Dendritic cell treated with granulocyte-macrophage colony-stimulating factor and Interleukin-4, amounts not matched to agents 40 ng/mL and 50 ng/mL, for 4 days (primary cell): ENCODE measurements around the gene GINS2.

Experiments
- H3K27ac Mint-ChIP-seq: one replicate; pipeline ENCODE4 v1.8.0; 2022; ENCODE audit warnings: mild to moderate bottlenecking, mixed read lengths
- H3K27me3 Mint-ChIP-seq: one replicate; pipeline ENCODE4 v1.8.0; 2022; ENCODE audit warnings: mild to moderate bottlenecking, mixed read lengths
- H3K36me3 Mint-ChIP-seq: one replicate; pipeline ENCODE4 v1.8.0; 2022; ENCODE audit warnings: low read depth, mixed read lengths
- H3K4me1 Mint-ChIP-seq: one replicate; pipeline ENCODE4 v1.8.0; 2022; ENCODE audit warnings: low read depth, mixed read lengths
- H3K4me3 Mint-ChIP-seq: one replicate; pipeline ENCODE4 v1.8.0; 2022; ENCODE audit warnings: mild to moderate bottlenecking, moderate library complexity, mixed read lengths
- H3K9me3 Mint-ChIP-seq: one replicate; pipeline ENCODE4 v1.8.0; 2022; ENCODE audit warnings: mixed read lengths
- intact Hi-C: fragments of 100-400 bp; cut with micrococcal nuclease; formaldehyde crosslinking; loops from one replicate; pipeline ENCODE4 v1.15.0; 2022

The GINS2 gene

GRCh38 chr16:85646358-85646907 is 42.3 kb downstream of the GINS2 start:
- Mint-ChIP-seq H3K4me1 (peaks cover 47% of the 10 kb centered on the region), H3K27me3 (no peaks in the 10 kb centered on the region), H3K36me3 (peaks cover 77% of the 10 kb centered on the region), H3K9me3 (no peaks in the 10 kb centered on the region), H3K4me3 (no peak overlapping the region), H3K27ac (no peak overlapping the region)
- intact Hi-C loops: no loop called here

GRCh38 chr16:85645021-85645589 is 43.6 kb downstream of the GINS2 start:
- Mint-ChIP-seq H3K36me3 (peaks cover 76% of the 10 kb centered on the region), H3K4me1 (peaks cover 58% of the 10 kb centered on the region), H3K9me3 (no peaks in the 10 kb centered on the region), H3K27me3 (no peaks in the 10 kb centered on the region), H3K4me3 (no peak overlapping the region), H3K27ac (no peak overlapping the region)
- intact Hi-C loops: no loop called here

DNA sequence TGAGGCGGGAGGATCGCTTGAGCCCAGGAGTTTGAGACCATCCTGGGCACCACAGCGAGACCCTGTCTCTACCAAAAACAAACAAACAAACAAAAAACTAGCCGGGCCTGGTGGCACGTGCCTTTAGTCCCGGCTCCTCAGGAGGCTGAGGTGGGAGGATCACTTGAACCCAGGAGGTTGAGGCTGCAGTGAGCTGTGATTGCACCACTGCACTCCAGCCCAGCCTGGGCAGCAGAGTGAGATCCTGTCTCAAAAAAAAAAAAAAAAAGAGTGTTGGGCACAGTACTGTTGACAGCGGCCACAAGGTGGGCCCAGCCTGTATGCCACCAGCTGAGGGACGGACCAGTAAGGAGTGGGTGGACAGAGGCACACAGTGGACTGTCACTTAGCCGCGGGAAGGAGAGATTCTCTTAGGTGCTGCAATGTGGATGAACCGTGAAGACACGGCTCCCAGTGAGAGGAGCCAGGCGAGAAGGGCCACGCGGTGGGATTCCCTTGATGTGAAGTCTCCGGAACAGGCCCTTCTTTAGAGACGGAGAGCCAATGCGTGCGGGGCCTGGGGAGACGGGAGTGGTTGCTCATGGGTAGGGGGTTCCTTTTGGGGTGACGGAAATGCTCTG is 44.6 kb downstream of the GINS2 start:
- intact Hi-C loops: no loop called here
- H3K4me1 Mint-ChIP-seq: peaks cover 64% of the 10 kb centered on the region
- H3K36me3 Mint-ChIP-seq: peaks cover 76% of the 10 kb centered on the region
- H3K9me3 Mint-ChIP-seq: no peaks in the 10 kb centered on the region
- peak overlapping the region; percentile 7 for H3K4me3 Mint-ChIP-seq
- H3K27me3 Mint-ChIP-seq: no peaks in the 10 kb centered on the region
- H3K27ac Mint-ChIP-seq: peak overlapping the region; percentile 76

DNA sequence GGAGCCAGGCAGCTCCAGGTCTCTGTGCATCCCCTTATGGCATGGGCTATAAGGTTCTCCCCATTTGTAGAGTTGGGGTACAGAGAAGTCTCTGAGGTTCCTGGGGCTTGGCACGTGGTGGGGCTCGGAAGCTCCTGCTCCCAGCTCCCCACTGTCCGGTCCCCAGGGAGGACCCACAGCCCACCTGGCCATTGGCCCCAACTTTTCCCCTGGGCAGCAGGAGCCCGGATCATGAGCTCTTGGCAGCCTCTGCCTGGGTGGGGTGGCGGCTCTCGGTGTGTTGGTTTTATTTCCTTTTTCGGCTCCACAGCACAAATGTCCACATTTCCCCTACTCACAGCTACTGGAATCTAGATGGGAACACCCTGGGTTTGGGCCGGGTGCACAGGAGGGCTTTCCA is 45.1 kb downstream of the GINS2 start:
- H3K27ac Mint-ChIP-seq: peak overlapping the region; percentile 76
- H3K36me3 Mint-ChIP-seq: peaks cover 76% of the 10 kb centered on the region
- intact Hi-C loops: no loop called here

GRCh38 chr16:85642762-85643358 is 45.9 kb downstream of the GINS2 start:
- Mint-ChIP-seq H3K9me3 (no peaks in the 10 kb centered on the region), H3K36me3 (peaks cover 76% of the 10 kb centered on the region), H3K27ac (peak overlapping the region; percentile 76), H3K4me3 (peak overlapping the region; percentile 9), H3K4me1 (peaks cover 78% of the 10 kb centered on the region), H3K27me3 (no peaks in the 10 kb centered on the region)
- intact Hi-C loops: no loop called here

More for the DNA sequence above, 45.1 kb downstream of the GINS2 start:
- Mint-ChIP-seq H3K4me3 (peak overlapping the region; percentile 44), H3K9me3 (no peaks in the 10 kb centered on the region), H3K4me1 (peaks cover 70% of the 10 kb centered on the region), H3K27me3 (no peaks in the 10 kb centered on the region)

DNA sequence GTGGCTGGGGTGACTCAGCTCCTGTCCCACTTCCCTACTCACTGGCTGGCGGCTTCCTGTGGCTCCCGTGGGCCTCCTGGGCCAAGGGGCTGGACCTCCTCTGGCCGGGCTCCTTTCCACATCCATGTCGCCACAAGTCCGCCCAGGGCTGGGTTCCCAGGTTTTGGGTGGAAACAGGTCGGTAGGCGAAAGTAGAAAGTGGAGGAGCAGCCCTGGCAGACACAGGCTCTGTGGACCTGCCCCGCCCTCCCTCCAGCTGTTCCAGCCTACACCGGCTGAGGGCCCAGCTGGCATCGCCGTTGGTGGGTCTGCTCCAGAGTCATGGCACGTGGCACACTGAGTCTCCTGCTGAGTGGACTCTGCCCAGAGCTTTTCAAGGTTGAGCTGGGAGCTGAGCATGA is 47.0 kb downstream of the GINS2 start:
- intact Hi-C loops: no loop called here
- H3K9me3 Mint-ChIP-seq: no peaks in the 10 kb centered on the region

GRCh38 chr16:85641305-85641704 is 47.4 kb downstream of the GINS2 start:
- no peaks in the 10 kb centered on the region for H3K27me3 Mint-ChIP-seq
- H3K4me1 Mint-ChIP-seq: peaks cover 82% of the 10 kb centered on the region
- no peaks in the 10 kb centered on the region for H3K9me3 Mint-ChIP-seq
- peak overlapping the region; percentile 67 for H3K27ac Mint-ChIP-seq
- H3K36me3 Mint-ChIP-seq: peaks cover 76% of the 10 kb centered on the region
- H3K4me3 Mint-ChIP-seq: no peak overlapping the region
- intact Hi-C loops: no loop called here

More for the DNA sequence above, 47.0 kb downstream of the GINS2 start:
- Mint-ChIP-seq H3K36me3 (peaks cover 76% of the 10 kb centered on the region), H3K27ac (peak overlapping the region; percentile 67), H3K4me1 (peaks cover 82% of the 10 kb centered on the region), H3K27me3 (no peaks in the 10 kb centered on the region), H3K4me3 (no peak overlapping the region)

GRCh38 chr16:85640585-85640984 is 48.2 kb downstream of the GINS2 start:
- H3K36me3 Mint-ChIP-seq: peaks cover 76% of the 10 kb centered on the region
- intact Hi-C loops: no loop called here
- H3K4me1 Mint-ChIP-seq: peaks cover 77% of the 10 kb centered on the region
- no peaks in the 10 kb centered on the region for H3K9me3 Mint-ChIP-seq
- no peak overlapping the region for H3K4me3 Mint-ChIP-seq
- peak overlapping the region; percentile 67 for H3K27ac Mint-ChIP-seq
- H3K27me3 Mint-ChIP-seq: no peaks in the 10 kb centered on the region

DNA sequence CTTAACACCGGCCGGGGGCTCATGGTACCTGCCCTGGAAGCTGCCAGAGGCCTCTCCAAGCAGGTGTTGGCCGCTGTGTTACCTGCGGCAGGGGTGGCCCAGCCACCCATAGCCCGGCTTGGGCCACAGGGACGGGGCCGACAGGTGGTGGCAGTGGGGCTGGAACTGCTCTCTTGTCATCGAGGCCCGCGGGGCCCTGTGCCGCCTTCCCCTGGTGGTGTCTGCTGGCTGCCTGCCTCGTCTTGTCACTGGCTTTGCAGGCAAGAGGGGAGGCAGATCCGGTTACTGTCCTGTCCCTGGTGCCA is 48.5 kb downstream of the GINS2 start:
- no peaks in the 10 kb centered on the region for H3K27me3 Mint-ChIP-seq
- intact Hi-C loops: no loop called here
- no peak overlapping the region for H3K27ac Mint-ChIP-seq
- H3K36me3 Mint-ChIP-seq: peaks cover 76% of the 10 kb centered on the region
- H3K4me1 Mint-ChIP-seq: peaks cover 78% of the 10 kb centered on the region
- no peak overlapping the region for H3K4me3 Mint-ChIP-seq
- H3K9me3 Mint-ChIP-seq: no peaks in the 10 kb centered on the region

- H3K27ac Mint-ChIP-seq: peak overlapping the region; percentile 49
- no peaks in the 10 kb centered on the region for H3K9me3 Mint-ChIP-seq
- H3K27me3 Mint-ChIP-seq: no peaks in the 10 kb centered on the region
- H3K36me3 Mint-ChIP-seq: peaks cover 76% of the 10 kb centered on the region
- H3K4me1 Mint-ChIP-seq: peaks cover 78% of the 10 kb centered on the region
- intact Hi-C loops: no loop called here
- H3K4me3 Mint-ChIP-seq: no peak overlapping the region
Observed at GRCh38 chr16:85639529-85640253, 49.1 kb downstream of the GINS2 start.

GRCh38 chr16:85638695-85639409 is 49.9 kb downstream of the GINS2 start:
- Mint-ChIP-seq H3K27ac (peak overlapping the region; percentile 49), H3K36me3 (peaks cover 76% of the 10 kb centered on the region), H3K4me3 (no peak overlapping the region), H3K9me3 (no peaks in the 10 kb centered on the region), H3K27me3 (no peaks in the 10 kb centered on the region), H3K4me1 (peaks cover 75% of the 10 kb centered on the region)
- intact Hi-C loops: no loop called here

DNA sequence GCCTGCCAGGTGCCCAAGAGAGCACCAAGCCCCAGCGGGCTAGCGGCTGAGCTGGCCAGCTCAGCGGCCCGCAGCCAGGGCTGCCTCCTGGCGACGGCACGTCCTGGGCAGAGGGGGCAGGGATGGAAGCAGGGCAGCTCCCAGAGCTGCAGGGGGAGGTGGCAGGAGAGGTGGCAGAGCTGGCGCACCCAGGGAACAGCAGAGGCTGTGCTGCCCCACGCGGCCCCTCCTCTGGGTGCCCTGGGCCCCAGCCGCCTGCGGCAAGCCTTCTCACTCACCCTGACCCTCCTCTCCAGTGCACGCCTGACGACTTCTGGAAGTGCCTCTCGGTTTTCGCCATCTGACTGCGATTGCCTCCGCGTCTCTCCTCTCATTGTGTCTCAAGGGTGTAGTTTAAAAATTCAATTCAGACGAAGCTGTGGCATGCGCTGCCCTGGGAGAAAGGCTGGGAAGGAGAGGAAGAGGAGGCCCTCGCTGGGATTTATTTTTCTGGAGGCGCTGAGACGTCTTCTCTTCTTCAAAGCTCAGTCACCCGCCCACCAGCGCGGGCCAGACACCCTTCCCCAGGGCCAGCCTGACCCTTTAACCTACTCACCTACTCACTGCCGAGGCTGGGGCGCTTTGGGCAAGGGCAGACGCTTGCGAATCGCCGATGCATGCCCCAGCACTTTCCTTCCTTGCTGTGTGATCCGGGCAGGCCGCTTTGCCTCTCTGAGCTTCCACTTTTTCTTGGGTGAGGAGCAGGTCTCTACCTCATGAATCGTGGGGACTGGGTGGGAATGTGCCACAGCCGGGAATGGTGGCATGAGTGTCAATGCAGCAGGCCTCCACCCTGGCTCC is 50.7 kb downstream of the GINS2 start:
- intact Hi-C loops: no loop called here
- no peak overlapping the region for H3K4me3 Mint-ChIP-seq
- H3K4me1 Mint-ChIP-seq: peaks cover 74% of the 10 kb centered on the region
- H3K9me3 Mint-ChIP-seq: no peaks in the 10 kb centered on the region
- no peaks in the 10 kb centered on the region for H3K27me3 Mint-ChIP-seq
- H3K36me3 Mint-ChIP-seq: peaks cover 84% of the 10 kb centered on the region
- H3K27ac Mint-ChIP-seq: no peak overlapping the region
